Fibroblast of pulmonary artery (primary cell): Measurements from ENCODE around the gene IFIH1.

Experiments
- DNase-seq: peaks from one replicate; pipeline ENCODE4 v3.0.0-alpha.2; 2010; ENCODE audit warnings: low read depth
- H3K4me3 ChIP-seq: replicated peaks from 2 replicates; pipeline ENCODE4 v1.5.1; 2011; ENCODE audit warnings: low read depth, mild to moderate bottlenecking, control low read depth, low read length, moderate library complexity
- CTCF ChIP-seq: IDR thresholded peaks from 2 replicates; pipeline ENCODE4 v1.5.1; 2011; ENCODE audit warnings: mild to moderate bottlenecking, control low read depth, low read length, inconsistent platforms; ENCODE audit errors: missing control alignments

Gene IFIH1

GRCh38 chr2:162282765-162283425 lies 35.6 kb downstream of the IFIH1 start:
- no peak for TF ChIP-seq CTCF
- no peak overlapping the region for H3K4me3 ChIP-seq
- no peak for DNase-seq

GRCh38 chr2:162280654-162281053 lies 37.8 kb downstream of the IFIH1 start:
- TF ChIP-seq CTCF, result no peak
- no peak overlapping the region for H3K4me3 ChIP-seq
- DNase-seq, result no peak

GRCh38 chr2:162277381-162277780 lies 41.1 kb downstream of the IFIH1 start:
- H3K4me3 ChIP-seq, result no peak overlapping the region
- TF ChIP-seq CTCF, result no peak
- DNase-seq, result no peak

GRCh38 chr2:162267996-162268395 lies 50.5 kb downstream of the IFIH1 start:
- no peak for DNase-seq
- no peak overlapping the region for H3K4me3 ChIP-seq
- no peak for TF ChIP-seq CTCF

- no peak overlapping the region for H3K4me3 ChIP-seq
- no peak for TF ChIP-seq CTCF
- DNase-seq, result no peak
Observed at GRCh38 chr2:162267496-162267895, 51.0 kb downstream of the IFIH1 start.

- peak; percentile 3 for TF ChIP-seq CTCF
- DNase-seq, result peak; percentile 22
- H3K4me3 ChIP-seq, result no peak overlapping the region
Observed at GRCh38 chr2:162266460-162266760, 52.1 kb downstream of the IFIH1 start.
